Measurements from ENCODE around the gene OR6K2. TPM values are rescaled to one million over a fixed set of nuclear protein-coding genes. Genes with fewer than 3 reads are reported as not detected.

OR6K2 gene
- total RNA-seq, 1 donor from 2014 or later = not detected

- Histone ChIP-seq H3K27ac (ENCODE audit: low read depth, low read length) (no peak overlapping the region), H3K9ac (ENCODE audit: low read depth in 1 of 3, low read length in 3 of 3) (no peak overlapping the region), H3K27me3 (ENCODE audit: control insufficient read depth in 3 of 3, insufficient read depth in 3 of 3, low read length in 3 of 3) (no peaks in the 10 kb centered on the region), H3K4me1 (ENCODE audit: control insufficient read depth in 3 of 3, insufficient read depth in 3 of 3, low read length in 3 of 3) (no peaks in the 10 kb centered on the region), H3K36me3 (ENCODE audit: control insufficient read depth in 3 of 3, insufficient read depth in 3 of 3, low read length in 3 of 3) (no peaks in the 10 kb centered on the region), H3K9me3 (ENCODE audit: control insufficient read depth in 3 of 3, low read length in 3 of 3) (no peaks in the 10 kb centered on the region), H3K4me3 (ENCODE audit: low read length in 3 of 3) (no peak overlapping the region)
Measured at GRCh38 chr1:158652721-158653334, 47.6 kb downstream of the OR6K2 start.

Other genes with a start within 250 kb of the OR6K2 start
- gene OR10K1, start 238.8 kb downstream of the OR6K2 start, total RNA-seq = not detected
- gene OR10R2, start 228.4 kb downstream of the OR6K2 start, total RNA-seq = not detected
- gene OR6Y1, start 146.2 kb downstream of the OR6K2 start, total RNA-seq = not detected
- gene OR6P1, start 130.1 kb downstream of the OR6K2 start, total RNA-seq = not detected
- gene OR10X1, start 120.8 kb downstream of the OR6K2 start, total RNA-seq = not detected
- gene OR10Z1, start 95.4 kb downstream of the OR6K2 start, total RNA-seq = not detected
- 4.7 TPM for gene SPTA1, start 13.9 kb downstream of the OR6K2 start, total RNA-seq
- not detected for gene OR6K3, start 20.1 kb upstream of the OR6K2 start, total RNA-seq
- not detected for gene OR6K6, start 54.1 kb upstream of the OR6K2 start, total RNA-seq
- not detected for gene OR6N1, start 71.5 kb upstream of the OR6K2 start, total RNA-seq
- not detected for gene OR6N2, start 80.6 kb upstream of the OR6K2 start, total RNA-seq
- gene MNDA, start 130.7 kb upstream of the OR6K2 start, total RNA-seq = 4.7 TPM
- gene PYHIN1, start 230.9 kb upstream of the OR6K2 start, total RNA-seq = not detected